Measurements from ENCODE around the gene GREM2. TPM values are rescaled to one million over a fixed set of nuclear protein-coding genes. Genes with fewer than 3 reads are reported as not detected.

The GREM2 gene
- total and polyA plus RNA-seq, 2 donors (not counting 3 experiments of a cell fraction or from before 2014, with no cell fraction given) = not detected

DNA sequence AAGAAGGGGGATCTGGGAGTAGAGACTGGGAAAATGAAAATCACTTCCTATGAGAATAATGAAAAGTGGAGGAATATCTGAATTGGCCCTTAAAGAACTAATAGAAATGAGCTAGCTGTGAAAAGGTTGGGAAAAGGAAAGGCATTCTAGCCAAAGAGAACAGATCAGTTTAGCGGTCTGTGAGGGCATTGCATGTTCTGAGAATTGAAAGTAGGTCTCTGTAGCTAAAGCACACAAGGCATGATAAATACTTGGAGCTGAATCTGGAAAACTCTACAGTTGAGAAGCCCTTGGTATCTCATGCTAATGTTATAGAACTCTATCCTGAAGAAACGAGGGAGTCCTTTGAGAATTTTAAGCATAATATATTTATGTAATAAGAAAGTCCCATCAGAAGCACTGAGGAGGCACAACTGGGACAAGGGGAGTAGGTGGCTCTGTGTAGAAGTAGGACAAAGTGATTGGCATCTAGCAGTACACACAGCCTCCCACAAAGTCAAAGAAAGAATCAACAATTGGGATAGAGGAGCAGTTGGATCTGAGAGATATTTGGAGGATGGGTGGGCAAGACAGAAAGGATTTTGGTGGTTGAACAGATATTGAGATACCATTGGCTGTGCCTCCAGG is 78.7 kb downstream of the GREM2 start:
- Histone ChIP-seq H3K4me2 (ENCODE audit: insufficient read depth, low read length) (no peak overlapping the region), H3K9me3 (replicated peaks; ENCODE audit: control insufficient read depth, insufficient read depth, low read length) (peaks cover 2% of the 10 kb centered on the region), H3K9ac (replicated peaks; ENCODE audit: extremely low read depth, insufficient read depth, low read length) (no peak overlapping the region), H3K27ac (ENCODE audit: insufficient read depth, low read depth, low read length) (no peak overlapping the region), H4K20me1 (replicated peaks; ENCODE audit: control insufficient read depth, extremely low read depth, insufficient read depth, low read length) (no peaks in the 10 kb centered on the region), H3K4me3 (replicated peaks in 1 of 3; ENCODE audit: insufficient read depth in 1 of 3, low read depth in 1 of 3, low read length in 3 of 3) (no peak overlapping the region), H3K9me1 (replicated peaks; ENCODE audit: control insufficient read depth, extremely low read depth, insufficient read depth, low read length) (no peaks in the 10 kb centered on the region), H3K79me2 (ENCODE audit: control insufficient read depth, insufficient read depth, low read length) (no peaks in the 10 kb centered on the region), H3K27me3 (ENCODE audit: control insufficient read depth in 2 of 2, insufficient read depth in 2 of 2, low read length in 2 of 2) (no peaks in the 10 kb centered on the region), H3K4me1 (ENCODE audit: control insufficient read depth, extremely low read depth, insufficient read depth, low read length) (no peaks in the 10 kb centered on the region), H2AFZ (ENCODE audit: low read depth, low read length) (no peak overlapping the region), H3K36me3 (ENCODE audit: control insufficient read depth in 2 of 2, extremely low read depth in 1 of 2, insufficient read depth in 2 of 2, low read length in 2 of 2) (no peaks in the 10 kb centered on the region)
- no peak for FAIRE-seq
- TF ChIP-seq POLR2A (IDR thresholded peaks at IDR 0.05; ENCODE audit: low read depth, low read length) (no peak), JUN (IDR thresholded peaks at IDR 0.05; ENCODE audit: borderline replicate concordance, insufficient read depth, insufficient read length, low read depth) (no peak), GATA2 (IDR thresholded peaks at IDR 0.05; ENCODE audit: insufficient read depth, insufficient read length, low read depth, low read length) (no peak), POLR2AphosphoS5 (IDR thresholded peaks at IDR 0.05; ENCODE audit: insufficient read depth, low read depth, low read length) (no peak), FOS (IDR thresholded peaks at IDR 0.05; ENCODE audit: borderline replicate concordance, insufficient read depth, low read length) (no peak), MYC (IDR thresholded peaks at IDR 0.05; ENCODE audit: low read depth, low read length) (no peak), EZH2 (IDR thresholded peaks at IDR 0.05; ENCODE audit: borderline replicate concordance, low read depth, low read length, severe bottlenecking) (no peak)
- TF ChIP-seq, protein P1, sequence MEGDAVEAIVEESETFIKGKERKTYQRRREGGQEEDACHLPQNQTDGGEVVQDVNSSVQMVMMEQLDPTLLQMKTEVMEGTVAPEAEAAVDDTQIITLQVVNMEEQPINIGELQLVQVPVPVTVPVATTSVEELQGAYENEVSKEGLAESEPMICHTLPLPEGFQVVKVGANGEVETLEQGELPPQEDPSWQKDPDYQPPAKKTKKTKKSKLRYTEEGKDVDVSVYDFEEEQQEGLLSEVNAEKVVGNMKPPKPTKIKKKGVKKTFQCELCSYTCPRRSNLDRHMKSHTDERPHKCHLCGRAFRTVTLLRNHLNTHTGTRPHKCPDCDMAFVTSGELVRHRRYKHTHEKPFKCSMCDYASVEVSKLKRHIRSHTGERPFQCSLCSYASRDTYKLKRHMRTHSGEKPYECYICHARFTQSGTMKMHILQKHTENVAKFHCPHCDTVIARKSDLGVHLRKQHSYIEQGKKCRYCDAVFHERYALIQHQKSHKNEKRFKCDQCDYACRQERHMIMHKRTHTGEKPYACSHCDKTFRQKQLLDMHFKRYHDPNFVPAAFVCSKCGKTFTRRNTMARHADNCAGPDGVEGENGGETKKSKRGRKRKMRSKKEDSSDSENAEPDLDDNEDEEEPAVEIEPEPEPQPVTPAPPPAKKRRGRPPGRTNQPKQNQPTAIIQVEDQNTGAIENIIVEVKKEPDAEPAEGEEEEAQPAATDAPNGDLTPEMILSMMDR (IDR thresholded peaks at IDR 0.05; ENCODE audit: extremely low read depth in 1 of 2, insufficient read depth in 1 of 2, low read depth in 1 of 2, low read length in 2 of 2) = no peak
- TF ChIP-seq, protein P2, sequence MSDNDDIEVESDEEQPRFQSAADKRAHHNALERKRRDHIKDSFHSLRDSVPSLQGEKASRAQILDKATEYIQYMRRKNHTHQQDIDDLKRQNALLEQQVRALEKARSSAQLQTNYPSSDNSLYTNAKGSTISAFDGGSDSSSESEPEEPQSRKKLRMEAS (IDR thresholded peaks at IDR 0.05; ENCODE audit: insufficient read depth, insufficient read length) = no peak
- intact Hi-C loops (cut with micrococcal nuclease) (no loop called here), dilution Hi-C loops (cut with MboI; ENCODE audit: extremely low pct_ligation_motif_present, low sequenced_read_pairs) (no loop called here)
- DNase-seq (ENCODE audit: low read depth, low spot score) = no peak
- ChIA-PET CTCF (interaction anchor here (1.0 kb wide), 1 partner anchor 11 kb away, joined by 3 read pairs; no protein-coding TSS in a partner anchor), POLR2A (no interaction called here)
- BruUV-seq (replicated peaks) = no TSS peak
